Fibroblast of lung (primary cell): ENCODE data around the gene GET3.

Experiments used
- CTCF ChIP-seq, 2 donors: IDR thresholded peaks in 1 of 2; conservative IDR thresholded peaks in 1 of 2; 1 replicate in 1 of 2; 2 replicates in 1 of 2; pipeline ENCODE4 v1.5.1; 2011 to 2012; ENCODE audit warnings: low read length in 2 of 2, control low read depth in 1 of 2, inconsistent platforms in 1 of 2, low read depth in 1 of 2, mild to moderate bottlenecking in 1 of 2
- EZH2 ChIP-seq: IDR thresholded peaks from 2 replicates; pipeline ENCODE4 v1.5.1; 2012; ENCODE audit warnings: low read length, control low read depth, mild to moderate bottlenecking; ENCODE audit errors: missing control alignments

- TF ChIP-seq CTCF (conservative IDR thresholded peaks at IDR 0.05 in 1 of 2, IDR thresholded peaks at IDR 0.05 in 1 of 2; ENCODE audit: low read depth in 1 of 2, low read length in 2 of 2) (no peak), EZH2 (no peak)
These were observed 41.5 kb downstream of the GET3 start for GRCh38 chr19:12778905-12779161.
